Fibroblast of the aortic adventitia (primary cell): Measurements from ENCODE around the gene NOX4. TPM values are rescaled to one million over a fixed set of nuclear protein-coding genes. Genes with fewer than 3 reads are reported as not detected.

ENCODE experiments used
- DNase-seq: peaks from one replicate; pipeline ENCODE4 v3.0.0-alpha.2; 2010; ENCODE audit warnings: low read depth
- H3K4me3 ChIP-seq: 2 replicates; pipeline ENCODE4 v1.5.1; 2011; ENCODE audit warnings: low read depth, mild to moderate bottlenecking, control low read depth, low read length, moderate library complexity
- total RNA-seq: library from RNA; depleted of rRNA; stranded (reverse); fragments of >200 nt; gene quantifications from 2 replicates; pipeline ENCODE4 v1.2.3, GENCODE V29; 2012; ENCODE audit warnings: low replicate concordance
- TF ChIP-seq, protein P1 (sequence below): IDR thresholded peaks from 2 replicates; pipeline ENCODE4 v1.5.1; 2011; ENCODE audit warnings: mild to moderate bottlenecking, low read length, control low read depth, inconsistent platforms; ENCODE audit not compliant: insufficient read depth

Gene NOX4
- total RNA-seq, 1 donor = 1.4 TPM

DNA sequence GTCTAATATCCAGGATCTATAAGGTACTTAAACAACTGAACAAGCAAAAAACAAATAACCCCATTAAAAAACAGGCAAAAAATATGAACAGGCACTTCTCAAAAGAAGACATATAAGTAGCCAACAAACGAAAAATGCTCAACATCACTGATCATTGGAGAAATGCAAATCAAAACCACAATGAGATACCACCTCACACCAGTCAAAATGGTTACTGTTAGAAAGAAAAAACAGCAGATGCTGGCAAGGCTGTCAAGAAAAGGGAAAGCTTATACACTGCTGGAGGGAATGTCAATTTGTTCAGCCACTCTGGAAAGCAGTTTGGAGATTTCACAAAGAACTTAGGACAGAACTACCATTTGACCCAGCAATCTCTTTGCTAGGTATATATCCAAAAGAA is 30.6 kb upstream of the NOX4 start:
- no peak for DNase-seq

DNA sequence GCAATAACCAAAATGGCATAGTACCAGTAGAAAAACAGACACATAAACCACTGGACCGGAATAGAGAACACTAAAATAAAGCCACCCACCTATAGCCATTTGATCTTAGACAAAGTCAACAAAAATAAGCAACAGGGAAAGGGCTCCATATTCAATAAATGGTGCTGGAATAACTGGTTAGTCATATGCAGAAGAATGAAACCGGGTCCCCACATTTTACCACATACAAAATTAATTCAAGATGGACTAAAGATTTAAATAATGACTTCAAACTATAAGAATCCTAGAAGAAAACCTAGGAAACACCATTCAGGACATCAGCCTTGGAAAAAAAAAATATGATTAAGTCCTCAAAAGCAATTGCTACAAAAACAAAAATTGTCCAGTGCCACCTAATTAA is 30.1 kb upstream of the NOX4 start:
- TF ChIP-seq, protein P1, sequence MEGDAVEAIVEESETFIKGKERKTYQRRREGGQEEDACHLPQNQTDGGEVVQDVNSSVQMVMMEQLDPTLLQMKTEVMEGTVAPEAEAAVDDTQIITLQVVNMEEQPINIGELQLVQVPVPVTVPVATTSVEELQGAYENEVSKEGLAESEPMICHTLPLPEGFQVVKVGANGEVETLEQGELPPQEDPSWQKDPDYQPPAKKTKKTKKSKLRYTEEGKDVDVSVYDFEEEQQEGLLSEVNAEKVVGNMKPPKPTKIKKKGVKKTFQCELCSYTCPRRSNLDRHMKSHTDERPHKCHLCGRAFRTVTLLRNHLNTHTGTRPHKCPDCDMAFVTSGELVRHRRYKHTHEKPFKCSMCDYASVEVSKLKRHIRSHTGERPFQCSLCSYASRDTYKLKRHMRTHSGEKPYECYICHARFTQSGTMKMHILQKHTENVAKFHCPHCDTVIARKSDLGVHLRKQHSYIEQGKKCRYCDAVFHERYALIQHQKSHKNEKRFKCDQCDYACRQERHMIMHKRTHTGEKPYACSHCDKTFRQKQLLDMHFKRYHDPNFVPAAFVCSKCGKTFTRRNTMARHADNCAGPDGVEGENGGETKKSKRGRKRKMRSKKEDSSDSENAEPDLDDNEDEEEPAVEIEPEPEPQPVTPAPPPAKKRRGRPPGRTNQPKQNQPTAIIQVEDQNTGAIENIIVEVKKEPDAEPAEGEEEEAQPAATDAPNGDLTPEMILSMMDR = no peak
- DNase-seq = no peak
- H3K4me3 ChIP-seq = no peak overlapping the region

More for the DNA sequence above, 30.6 kb upstream of the NOX4 start:
- no peak overlapping the region for H3K4me3 ChIP-seq
- TF ChIP-seq, protein P1 = no peak

DNA sequence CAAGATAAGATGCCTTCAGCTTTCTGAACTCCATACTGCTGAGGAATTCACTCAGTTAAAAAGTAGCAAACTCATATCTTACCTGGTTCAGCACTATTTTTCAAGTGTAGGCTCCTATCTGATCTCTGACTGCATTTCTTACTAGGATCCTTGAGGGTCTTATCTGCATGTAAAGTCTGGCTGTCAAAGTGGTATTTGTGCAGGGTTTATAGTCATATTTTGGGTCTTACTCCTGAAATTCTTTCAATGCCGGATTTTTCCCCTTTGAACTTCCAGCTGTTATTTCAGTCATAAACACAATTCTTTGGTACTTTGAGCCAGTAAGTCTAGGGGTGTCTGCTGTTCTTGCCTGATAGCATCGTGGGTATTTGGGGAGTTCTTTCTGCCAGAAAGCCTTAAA is 25.3 kb upstream of the NOX4 start:
- no peak overlapping the region for H3K4me3 ChIP-seq
- DNase-seq = no peak
- TF ChIP-seq, protein P1 = no peak

DNA sequence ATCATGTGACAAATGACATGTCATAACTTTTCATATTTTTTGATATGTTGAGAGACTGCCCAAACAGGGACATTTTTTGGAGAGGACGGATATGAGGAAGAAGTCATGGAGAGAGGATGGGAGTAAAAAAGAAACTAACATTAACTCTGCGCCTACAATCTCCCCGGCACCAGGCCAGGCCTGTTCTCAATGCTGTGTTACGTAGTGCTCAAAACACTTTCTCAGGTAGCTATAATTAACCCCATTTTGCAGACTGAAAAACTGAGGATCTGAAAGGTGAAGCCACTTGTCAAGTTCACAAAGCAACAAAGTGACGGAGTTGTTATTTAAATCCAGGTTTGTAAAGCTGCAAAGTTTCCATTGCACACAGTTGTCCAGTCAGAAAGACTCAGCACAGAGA is 17.4 kb upstream of the NOX4 start:
- no peak overlapping the region for H3K4me3 ChIP-seq
- TF ChIP-seq, protein P1 = no peak
- DNase-seq = no peak

DNA sequence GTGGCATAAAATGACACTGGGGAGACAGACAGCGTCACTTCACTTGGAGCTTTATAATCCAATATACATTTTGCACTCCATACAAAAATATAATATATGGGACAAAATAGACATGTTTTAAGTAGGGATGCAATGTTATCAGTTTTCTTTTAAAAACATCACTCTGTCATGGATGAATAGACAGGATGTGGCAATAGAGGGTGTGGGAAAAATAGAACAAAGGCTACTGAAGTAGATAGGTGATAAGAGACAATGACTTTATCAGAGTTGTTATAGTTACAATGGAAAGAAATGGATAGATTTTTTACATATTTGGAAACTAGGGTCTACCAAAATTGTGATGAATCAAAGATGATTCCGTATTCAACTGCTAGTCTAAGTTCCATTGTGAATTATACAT is 13.1 kb upstream of the NOX4 start:
- TF ChIP-seq, protein P1 = no peak
- no peak overlapping the region for H3K4me3 ChIP-seq
- no peak for DNase-seq

DNA sequence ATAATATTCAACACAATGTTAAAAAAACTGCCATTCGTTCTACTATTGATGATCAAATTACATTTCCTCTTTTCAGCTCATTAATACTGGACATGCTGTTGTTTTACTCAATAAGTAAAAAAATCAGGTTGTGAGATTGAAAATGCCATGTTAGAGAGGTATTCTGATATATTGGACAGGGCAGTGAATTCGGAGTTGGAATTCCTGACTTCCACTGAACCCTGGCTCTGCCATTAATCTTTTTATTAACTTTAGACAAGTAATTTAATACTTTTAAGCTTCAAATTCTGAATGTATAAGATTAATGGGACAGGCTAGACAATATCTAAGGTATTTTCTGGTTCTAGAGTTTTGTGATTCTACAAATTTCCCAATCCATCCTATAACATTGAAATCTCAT is 12.2 kb upstream of the NOX4 start:
- TF ChIP-seq, protein P1 = no peak
- no peak for DNase-seq

DNA sequence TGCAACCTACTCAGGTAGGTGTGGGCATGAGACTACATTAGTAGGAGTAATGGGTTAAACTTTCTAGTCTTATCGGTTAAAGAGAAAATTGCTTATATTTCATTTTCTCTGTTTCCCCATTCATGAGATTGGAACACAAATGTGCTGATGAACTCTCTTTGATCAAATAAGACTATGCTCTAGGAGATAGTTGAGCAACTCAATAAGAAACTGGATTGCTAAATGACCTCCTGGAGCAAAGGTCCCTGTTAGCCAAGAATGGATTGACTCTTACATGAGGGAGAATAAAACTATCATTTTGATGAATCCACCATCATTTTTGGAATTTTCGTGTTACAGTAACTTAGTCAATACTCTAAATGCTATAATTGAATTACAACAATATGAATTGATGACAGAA is 11.1 kb upstream of the NOX4 start:
- H3K4me3 ChIP-seq = no peak overlapping the region
- TF ChIP-seq, protein P1 = no peak
- DNase-seq = no peak

More for the DNA sequence above, 12.2 kb upstream of the NOX4 start:
- no peak overlapping the region for H3K4me3 ChIP-seq
